H1 (cell line): ENCODE data around the gene TMEM63A.
"Not testable (repeated sequence)": the region's sequence is repeated elsewhere in the genome, so short reads cannot be mapped to it uniquely, and the experiment has no call there.

Source experiments
- CTCF ChIP-seq, 3 experiments: IDR thresholded peaks; 1 replicate in 2 of 3; 2 replicates in 1 of 3; pipeline versions ENCODE4 v1.5.1 to v1.6.1; 2011; ENCODE audit warnings: low read length in 3 of 3, mild to moderate bottlenecking in 3 of 3, inconsistent platforms in 2 of 3, low read depth in 1 of 3, moderate library complexity in 1 of 3; ENCODE audit not compliant: insufficient read depth in 1 of 3; ENCODE audit errors: control extremely low read depth in 1 of 3
- EP300 ChIP-seq, 2 experiments: IDR thresholded peaks; 1 replicate in 1 of 2; 2 replicates in 1 of 2; pipeline ENCODE4 v1.6.1; 2011 to 2012; ENCODE audit warnings: low read depth in 2 of 2, low read length in 2 of 2, mild to moderate bottlenecking in 2 of 2, borderline replicate concordance in 1 of 2, inconsistent platforms in 1 of 2, moderate library complexity in 1 of 2
- EZH2 ChIP-seq: fragments of 200-600 bp; sonication (generic); IDR thresholded peaks from 2 replicates; pipeline ENCODE4 v1.7.1; 2012; ENCODE audit warnings: low read depth, mild to moderate bottlenecking, moderate library complexity, low read length, inconsistent platforms; ENCODE audit not compliant: severe bottlenecking
- GABPA ChIP-seq: IDR thresholded peaks from 2 replicates; pipeline ENCODE4 v1.6.1; 2011; ENCODE audit warnings: mild to moderate bottlenecking, low read length, moderate library complexity, borderline replicate concordance; ENCODE audit not compliant: insufficient read depth
- POLR2A ChIP-seq, 2 experiments: IDR thresholded peaks; 1 replicate in 1 of 2; 2 replicates in 1 of 2; pipeline ENCODE4 v1.6.1; 2011; ENCODE audit warnings: low read depth in 2 of 2, low read length in 2 of 2, mild to moderate bottlenecking in 2 of 2; ENCODE audit errors: control extremely low read depth in 1 of 2
- POLR2AphosphoS5 ChIP-seq: IDR thresholded peaks from 2 replicates; pipeline ENCODE4 v1.6.1; 2011; ENCODE audit warnings: low read depth, low read length
- RFX5 ChIP-seq: IDR thresholded peaks from 2 replicates; pipeline ENCODE4 v1.6.1; 2011; ENCODE audit warnings: low read depth, low read length, improper control_type of control experiment, borderline replicate concordance
- SP2 ChIP-seq: IDR thresholded peaks from 2 replicates; pipeline ENCODE4 v1.6.1; 2012; ENCODE audit warnings: mild to moderate bottlenecking, low read length, inconsistent platforms

GRCh38 chr1:225815090-225815489 lies 67.1 kb downstream of the TMEM63A start:
- TF ChIP-seq CTCF (IDR thresholded peaks at IDR 0.05; ENCODE audit: control extremely low read depth in 1 of 3, insufficient read depth in 1 of 3, low read depth in 1 of 3, low read length in 3 of 3); POLR2AphosphoS5; SP2; EP300 (IDR thresholded peaks at IDR 0.05; ENCODE audit: borderline replicate concordance in 1 of 2, low read depth in 2 of 2, low read length in 2 of 2); POLR2A (IDR thresholded peaks at IDR 0.05; ENCODE audit: control extremely low read depth in 1 of 2, low read depth in 2 of 2, low read length in 2 of 2); RFX5; GABPA; EZH2: not testable (repeated sequence)
